Memory B cell (primary cell): ENCODE results near the gene REV3L.
"Not testable (repeated sequence)": the region's sequence is repeated elsewhere in the genome, so short reads cannot be mapped to it uniquely, and the experiment has no call there.

Source experiments
- ATAC-seq: fragments of 150-1000 bp; cut with Tn5 transposase; 2 replicates; pipeline ENCODE4 v1.10.0; 2021; ENCODE audit warnings: low read depth, mild to moderate bottlenecking, moderate library complexity
- DNase-seq, 2 donors: peaks; one replicate each; pipeline ENCODE4 v3.0.0; 2022; ENCODE audit warnings: low spot score in 2 of 2
- H3K27ac Mint-ChIP-seq: one replicate; pipeline ENCODE4 v1.8.0; 2022; ENCODE audit warnings: mild to moderate bottlenecking, moderate library complexity, mixed read lengths
- H3K27me3 Mint-ChIP-seq: one replicate; pipeline ENCODE4 v1.8.0; 2022; ENCODE audit warnings: mixed read lengths
- H3K36me3 Mint-ChIP-seq: one replicate; pipeline ENCODE4 v1.8.0; 2022; ENCODE audit warnings: mild to moderate bottlenecking, mixed read lengths
- H3K4me1 Mint-ChIP-seq: one replicate; pipeline ENCODE4 v1.8.0; 2022; ENCODE audit warnings: mixed read lengths
- H3K4me3 Mint-ChIP-seq: one replicate; pipeline ENCODE4 v1.8.0; 2022; ENCODE audit warnings: mild to moderate bottlenecking, moderate library complexity, mixed read lengths
- H3K9me3 Mint-ChIP-seq: one replicate; pipeline ENCODE4 v1.8.0; 2022; ENCODE audit warnings: mixed read lengths

REV3L gene

DNA sequence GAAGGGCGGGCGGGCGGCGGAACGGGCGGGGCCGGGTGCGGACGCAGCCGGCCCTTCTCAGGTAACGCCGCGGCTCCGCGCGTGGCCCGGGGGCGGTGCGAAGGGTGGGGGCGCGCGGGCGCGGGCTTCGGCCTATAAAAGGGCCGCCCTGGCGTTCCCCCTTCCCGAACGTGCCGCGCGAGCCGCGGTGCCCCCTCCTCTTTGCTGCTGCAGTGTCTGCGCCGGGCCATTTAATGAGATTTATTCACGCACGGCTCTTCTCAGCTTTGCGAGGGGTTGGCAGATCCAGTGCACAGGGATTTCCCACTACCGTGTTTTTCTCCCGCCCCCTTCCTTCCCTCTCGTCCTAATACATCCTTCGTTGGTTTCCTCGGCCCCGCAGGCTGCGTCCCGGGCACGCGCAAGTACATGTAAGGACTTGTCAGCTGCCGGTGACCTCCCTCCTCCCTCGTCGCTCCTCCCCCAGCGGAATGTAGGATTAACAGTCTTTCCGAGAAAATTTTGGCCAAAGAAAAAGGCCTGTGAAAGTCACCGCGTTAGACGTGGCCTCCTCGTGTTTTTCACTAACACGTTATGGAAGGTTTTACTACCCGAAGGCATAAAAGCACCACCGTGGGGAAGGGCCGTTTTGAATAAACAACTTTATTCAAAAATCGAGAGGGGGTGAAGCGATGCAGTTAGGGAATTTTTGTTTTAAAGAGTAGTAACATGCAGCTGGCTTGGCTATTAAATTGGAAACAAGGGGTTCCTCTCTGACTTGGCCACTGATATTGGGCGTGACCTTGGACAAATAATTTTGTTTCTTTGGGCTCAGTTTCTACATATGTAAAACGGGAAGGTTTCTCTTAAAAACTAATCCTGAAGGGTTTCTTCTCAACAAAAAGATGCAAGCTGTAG lies 966 bp upstream of the REV3L start:
- DNase-seq (peak in 1 of 2 donors; percentile 86), ATAC-seq (peak; percentile 61)
- Mint-ChIP-seq H3K36me3 (no peaks in the 10 kb centered on the region), H3K27me3 (no peaks in the 10 kb centered on the region), H3K27ac (peak overlapping the region; percentile 99), H3K4me3 (peak overlapping the region; percentile 94), H3K4me1 (peaks cover 32% of the 10 kb centered on the region), H3K9me3 (no peaks in the 10 kb centered on the region)

DNA sequence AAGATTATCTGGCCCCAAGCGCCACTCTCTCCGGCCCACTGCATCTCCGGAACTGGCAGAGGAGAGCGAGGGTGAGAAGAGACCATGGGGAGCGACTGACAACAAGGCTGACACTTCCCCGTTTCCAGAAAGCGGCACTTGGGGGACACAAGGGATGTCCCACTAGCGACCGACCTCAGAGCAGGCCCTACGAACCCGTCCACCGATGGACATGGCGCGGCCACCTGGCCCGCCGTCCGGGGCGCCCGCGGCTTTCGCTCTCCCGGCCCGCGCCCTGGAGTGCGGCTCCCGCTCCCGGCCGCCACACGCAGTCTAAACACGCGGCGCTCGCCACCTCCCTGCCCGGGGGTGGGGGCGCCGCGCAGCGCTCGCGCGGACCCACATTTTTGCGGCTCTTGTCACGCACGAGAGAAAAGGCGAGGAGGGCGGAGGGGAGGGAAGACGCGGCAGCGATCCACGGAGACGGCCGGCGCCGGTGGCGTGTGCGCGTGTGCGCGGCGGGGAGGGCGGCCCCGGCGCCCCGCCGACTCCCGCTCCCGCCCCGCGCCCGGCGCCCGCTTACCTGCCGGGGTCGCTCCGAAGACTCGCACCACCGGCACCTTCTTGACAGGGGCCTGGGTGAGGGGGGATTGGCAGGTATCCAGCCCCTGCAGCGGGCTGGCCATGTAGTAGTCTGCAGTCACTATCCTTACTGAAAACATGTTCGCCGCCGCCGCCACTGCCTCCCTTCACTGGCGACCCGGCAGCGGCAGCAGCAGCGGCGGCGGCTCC lies 645 bp downstream of the REV3L start:
- H3K36me3 Mint-ChIP-seq = no peaks in the 10 kb centered on the region
- H3K4me1 Mint-ChIP-seq = peaks cover 39% of the 10 kb centered on the region
- peak; percentile 14 for ATAC-seq
- H3K9me3 Mint-ChIP-seq = no peaks in the 10 kb centered on the region
- H3K4me3 Mint-ChIP-seq = peak overlapping the region; percentile 94
- H3K27ac Mint-ChIP-seq = peak overlapping the region; percentile 99
- no peaks in the 10 kb centered on the region for H3K27me3 Mint-ChIP-seq
- peak; percentile 45 to 56 for DNase-seq

DNA sequence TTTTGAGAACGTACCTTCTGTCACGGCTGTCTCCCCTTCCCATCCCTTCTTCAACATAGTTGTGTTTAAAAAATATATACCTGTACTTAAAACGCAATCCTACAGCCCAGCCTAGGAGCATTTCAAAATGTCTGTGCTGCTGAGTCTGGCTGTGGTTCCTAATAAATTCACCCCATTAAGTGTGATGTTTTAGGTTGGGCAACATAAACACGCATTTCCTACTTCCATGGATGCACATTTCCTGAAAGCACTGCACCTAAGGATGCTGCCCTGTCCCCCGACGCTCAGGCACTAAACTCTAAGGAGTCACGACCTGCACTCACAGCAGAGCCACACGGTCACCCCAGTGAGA lies 1.2 kb downstream of the REV3L start:
- H3K27ac Mint-ChIP-seq = peak overlapping the region; percentile 99
- no peak for DNase-seq
- no peaks in the 10 kb centered on the region for H3K9me3 Mint-ChIP-seq
- H3K27me3 Mint-ChIP-seq = no peaks in the 10 kb centered on the region
- no peak for ATAC-seq
- peaks cover 41% of the 10 kb centered on the region for H3K4me1 Mint-ChIP-seq
- H3K36me3 Mint-ChIP-seq = no peaks in the 10 kb centered on the region
- peak overlapping the region; percentile 94 for H3K4me3 Mint-ChIP-seq

GRCh38 chr6:111480988-111481822 lies 1.8 kb downstream of the REV3L start:
- ATAC-seq (no peak), DNase-seq (no peak)
- Mint-ChIP-seq H3K27me3 (no peaks in the 10 kb centered on the region), H3K4me1 (peaks cover 35% of the 10 kb centered on the region), H3K36me3 (no peaks in the 10 kb centered on the region), H3K27ac (peak overlapping the region; percentile 99), H3K4me3 (peak overlapping the region; percentile 94), H3K9me3 (no peaks in the 10 kb centered on the region)

DNA sequence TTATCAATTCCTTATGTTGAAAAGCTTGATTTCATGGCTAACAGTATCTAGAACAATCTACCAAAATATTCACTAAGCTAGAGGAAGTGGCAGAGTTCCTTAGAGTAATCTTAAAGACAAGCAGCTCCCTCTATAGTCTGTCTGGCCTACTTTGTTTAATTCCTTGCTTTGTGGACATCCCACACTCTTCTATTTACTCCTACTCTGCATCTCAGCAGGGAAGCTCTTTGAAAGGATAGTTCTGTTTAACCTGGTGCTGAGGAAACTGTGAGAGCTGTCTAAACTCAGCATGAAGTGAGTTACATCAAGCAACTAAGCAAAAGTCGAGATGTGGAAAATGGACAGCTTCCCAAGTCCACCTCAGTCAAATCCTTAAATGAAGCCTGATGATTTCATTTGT lies 4.3 kb downstream of the REV3L start:
- Mint-ChIP-seq H3K27ac (peak overlapping the region; percentile 63), H3K4me1 (peaks cover 33% of the 10 kb centered on the region), H3K27me3 (no peaks in the 10 kb centered on the region), H3K36me3 (no peaks in the 10 kb centered on the region), H3K4me3 (no peak overlapping the region), H3K9me3 (no peaks in the 10 kb centered on the region)
- DNase-seq (no peak), ATAC-seq (peak; percentile 13)

DNA sequence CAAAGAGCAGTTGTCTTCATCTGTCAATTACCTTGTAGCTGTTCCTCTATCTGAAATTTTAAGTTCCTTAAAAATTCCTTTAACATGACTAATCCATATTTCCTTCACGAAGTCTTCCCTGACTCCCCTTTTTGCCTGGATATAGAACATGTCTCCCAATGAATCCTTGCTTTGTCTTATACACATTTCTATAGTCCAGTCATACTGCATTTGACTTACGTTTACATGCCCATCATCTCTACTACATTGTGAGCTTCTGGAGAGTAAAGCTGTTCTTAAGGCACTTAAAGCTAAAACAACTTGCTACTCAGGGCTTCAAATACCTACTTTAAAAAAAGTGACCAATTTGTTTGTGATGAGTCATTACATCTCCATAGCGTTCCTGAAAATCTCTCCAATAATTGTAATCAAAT lies 4.9 kb downstream of the REV3L start:
- H3K4me3 Mint-ChIP-seq = no peak overlapping the region
- no peak for DNase-seq
- no peaks in the 10 kb centered on the region for H3K9me3 Mint-ChIP-seq
- no peaks in the 10 kb centered on the region for H3K36me3 Mint-ChIP-seq
- H3K27me3 Mint-ChIP-seq = no peaks in the 10 kb centered on the region
- peak overlapping the region; percentile 86 for H3K27ac Mint-ChIP-seq
- peaks cover 33% of the 10 kb centered on the region for H3K4me1 Mint-ChIP-seq
- ATAC-seq = no peak

GRCh38 chr6:111477481-111477938 lies 5.5 kb downstream of the REV3L start:
- no peaks in the 10 kb centered on the region for H3K36me3 Mint-ChIP-seq
- no peaks in the 10 kb centered on the region for H3K9me3 Mint-ChIP-seq
- ATAC-seq (peak; percentile 33), DNase-seq (no peak)
- H3K4me1 Mint-ChIP-seq = peaks cover 36% of the 10 kb centered on the region
- no peaks in the 10 kb centered on the region for H3K27me3 Mint-ChIP-seq
- H3K27ac Mint-ChIP-seq = peak overlapping the region; percentile 86
- no peak overlapping the region for H3K4me3 Mint-ChIP-seq

DNA sequence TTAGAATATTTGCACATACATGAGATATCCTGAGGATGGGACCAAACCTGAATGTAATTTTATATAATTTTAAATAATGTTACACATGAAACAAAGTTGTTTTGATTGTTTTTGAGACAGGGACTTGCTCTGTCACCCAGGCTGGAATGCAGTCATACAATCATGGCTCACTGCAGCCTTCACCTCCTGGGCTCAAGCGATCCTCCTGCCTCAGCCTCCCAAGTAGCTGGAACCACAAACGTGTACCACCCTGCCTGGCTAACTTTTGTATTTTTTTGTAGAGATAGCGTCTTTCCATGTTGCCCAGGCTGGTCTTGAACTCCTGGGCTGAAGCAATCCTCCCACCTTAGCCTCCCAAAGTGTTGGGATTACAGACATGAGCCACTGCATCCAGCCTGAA lies 7.0 kb downstream of the REV3L start:
- H3K9me3 Mint-ChIP-seq, ATAC-seq, H3K27me3 Mint-ChIP-seq, H3K27ac Mint-ChIP-seq, H3K4me3 Mint-ChIP-seq, DNase-seq, H3K36me3 Mint-ChIP-seq: not testable (repeated sequence)
- H3K4me1 Mint-ChIP-seq = peaks cover 30% of the 10 kb centered on the region

DNA sequence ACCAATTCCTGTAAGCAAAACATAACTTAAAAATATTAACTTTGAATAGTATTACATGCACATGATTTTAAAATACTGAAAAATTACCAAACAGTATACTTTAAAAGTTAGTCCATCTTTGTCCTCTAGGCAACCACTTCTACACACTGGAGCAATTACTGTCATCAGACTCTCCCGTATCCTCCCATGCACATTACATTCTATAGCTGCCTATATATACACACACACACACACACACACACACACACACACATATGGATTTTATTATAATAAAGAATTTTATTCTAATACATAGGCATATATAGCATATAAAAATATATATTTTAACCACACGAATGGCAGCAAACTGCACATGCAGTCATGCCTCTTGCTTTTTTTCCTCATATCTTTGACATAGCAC lies 8.2 kb downstream of the REV3L start:
- DNase-seq = no peak
- Mint-ChIP-seq H3K27ac (peak overlapping the region; percentile 71), H3K4me3 (no peak overlapping the region), H3K27me3 (no peaks in the 10 kb centered on the region), H3K36me3 (no peaks in the 10 kb centered on the region), H3K4me1 (peaks cover 27% of the 10 kb centered on the region), H3K9me3 (no peaks in the 10 kb centered on the region)
- no peak for ATAC-seq

DNA sequence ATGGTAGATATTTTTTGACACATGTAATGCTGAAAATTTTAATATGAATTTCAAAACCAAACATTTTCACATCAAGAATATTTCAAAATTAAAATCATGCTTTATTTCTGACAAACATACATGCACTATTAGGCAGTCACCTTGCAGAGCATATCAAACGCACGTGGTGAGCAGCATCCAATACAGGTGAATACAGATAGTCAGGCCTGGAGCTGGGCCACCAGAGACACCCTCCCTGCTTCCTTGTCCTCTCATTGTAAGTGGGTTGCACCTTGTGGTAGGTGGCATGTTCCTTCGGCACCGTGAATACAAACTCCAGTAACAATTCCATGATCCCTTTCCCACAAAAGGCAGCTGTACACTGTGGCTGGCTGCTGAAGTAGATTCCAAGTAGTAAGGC lies 8.9 kb downstream of the REV3L start:
- H3K4me3 Mint-ChIP-seq = no peak overlapping the region
- H3K27ac Mint-ChIP-seq = peak overlapping the region; percentile 71
- H3K9me3 Mint-ChIP-seq = no peaks in the 10 kb centered on the region
- peaks cover 28% of the 10 kb centered on the region for H3K4me1 Mint-ChIP-seq
- DNase-seq (no peak), ATAC-seq (no peak)
- H3K36me3 Mint-ChIP-seq = no peaks in the 10 kb centered on the region
- H3K27me3 Mint-ChIP-seq = no peaks in the 10 kb centered on the region

GRCh38 chr6:111472933-111473435 lies 10.0 kb downstream of the REV3L start:
- peaks cover 26% of the 10 kb centered on the region for H3K4me1 Mint-ChIP-seq
- no peak overlapping the region for H3K27ac Mint-ChIP-seq
- no peaks in the 10 kb centered on the region for H3K27me3 Mint-ChIP-seq
- no peaks in the 10 kb centered on the region for H3K36me3 Mint-ChIP-seq
- ATAC-seq = no peak
- H3K4me3 Mint-ChIP-seq = no peak overlapping the region
- H3K9me3 Mint-ChIP-seq = no peaks in the 10 kb centered on the region
- no peak for DNase-seq

DNA sequence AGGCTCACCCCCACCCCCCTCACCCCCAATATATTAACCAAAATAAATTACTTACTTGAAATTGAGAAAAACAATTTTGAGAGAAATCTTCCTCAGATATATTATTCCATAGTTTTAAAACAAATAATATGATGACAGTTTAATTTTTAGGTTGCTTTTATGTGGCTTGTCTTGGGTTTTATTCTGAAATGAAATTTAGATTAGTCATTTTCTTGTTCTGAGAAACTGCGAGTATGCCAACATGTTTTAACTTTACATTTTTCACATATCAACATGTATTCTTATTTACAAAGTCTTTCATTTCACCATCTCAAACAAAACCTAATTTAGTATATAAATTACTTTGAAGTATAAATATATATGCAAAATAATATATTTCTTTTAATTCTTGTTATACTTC lies 11.1 kb downstream of the REV3L start:
- ATAC-seq (no peak), DNase-seq (no peak)
- H3K27me3 Mint-ChIP-seq = no peaks in the 10 kb centered on the region
- H3K9me3 Mint-ChIP-seq = no peaks in the 10 kb centered on the region
- H3K27ac Mint-ChIP-seq = no peak overlapping the region
- no peaks in the 10 kb centered on the region for H3K36me3 Mint-ChIP-seq
- no peak overlapping the region for H3K4me3 Mint-ChIP-seq
- H3K4me1 Mint-ChIP-seq = peaks cover 20% of the 10 kb centered on the region

- no peak overlapping the region for H3K4me3 Mint-ChIP-seq
- peaks cover 20% of the 10 kb centered on the region for H3K4me1 Mint-ChIP-seq
- no peaks in the 10 kb centered on the region for H3K27me3 Mint-ChIP-seq
- DNase-seq (no peak), ATAC-seq (no peak)
- H3K36me3 Mint-ChIP-seq = no peaks in the 10 kb centered on the region
- H3K27ac Mint-ChIP-seq = peak overlapping the region; percentile 21
- H3K9me3 Mint-ChIP-seq = no peaks in the 10 kb centered on the region
Observed at GRCh38 chr6:111471533-111471932, 11.5 kb downstream of the REV3L start.
